ENCODE data around the gene VTA1. TPM values are rescaled to one million over a fixed set of nuclear protein-coding genes. Genes with fewer than 3 reads are reported as not detected.
"Not testable (repeated sequence)": the region's sequence is repeated elsewhere in the genome, so short reads cannot be mapped to it uniquely, and the experiment has no call there.

Gene VTA1
- polyA plus RNA-seq, 4 donors: 74.6 to 90.1 (median 84.2) TPM

- DNase-seq (ENCODE audit: low read depth in 4 of 4, low spot score in 3 of 4): no peak
Observed at GRCh38 chr6:142223938-142224337, 76.9 kb downstream of the VTA1 start.

GRCh38 chr6:142225115-142225514 lies 78.1 kb downstream of the VTA1 start:
- no peak for DNase-seq (ENCODE audit: low read depth in 4 of 4, low spot score in 3 of 4)

GRCh38 chr6:142225552-142225951 lies 78.5 kb downstream of the VTA1 start:
- no peak for DNase-seq (ENCODE audit: low read depth in 4 of 4, low spot score in 3 of 4)

- DNase-seq (ENCODE audit: low read depth in 4 of 4, low spot score in 3 of 4): no peak
Observed at GRCh38 chr6:142226731-142227130, 79.7 kb downstream of the VTA1 start.

- DNase-seq (ENCODE audit: low read depth in 4 of 4, low spot score in 3 of 4): not testable (repeated sequence)
Observed at GRCh38 chr6:142229518-142230270, 82.6 kb downstream of the VTA1 start.

GRCh38 chr6:142232206-142233044 lies 85.4 kb downstream of the VTA1 start:
- DNase-seq (ENCODE audit: low read depth in 4 of 4, low spot score in 3 of 4): peak in 3 of 4 donors; percentile 22 to 50 (median 48)

GRCh38 chr6:142233945-142234682 lies 87.1 kb downstream of the VTA1 start:
- DNase-seq (ENCODE audit: low read depth in 4 of 4, low spot score in 3 of 4): no peak

GRCh38 chr6:142235272-142235671 lies 88.2 kb downstream of the VTA1 start:
- no peak for DNase-seq (ENCODE audit: low read depth in 4 of 4, low spot score in 3 of 4)

- DNase-seq (ENCODE audit: low read depth in 4 of 4, low spot score in 3 of 4): no peak
Observed at GRCh38 chr6:142235791-142236190, 88.7 kb downstream of the VTA1 start.

- DNase-seq (ENCODE audit: low read depth in 4 of 4, low spot score in 3 of 4): no peak
Observed at GRCh38 chr6:142236691-142237090, 89.6 kb downstream of the VTA1 start.

- DNase-seq (ENCODE audit: low read depth in 4 of 4, low spot score in 3 of 4): no peak
Observed at GRCh38 chr6:142238881-142239280, 91.8 kb downstream of the VTA1 start.

- DNase-seq (ENCODE audit: low read depth in 4 of 4, low spot score in 3 of 4): no peak
Observed at GRCh38 chr6:142240179-142240578, 93.1 kb downstream of the VTA1 start.

- DNase-seq (ENCODE audit: low read depth in 4 of 4, low spot score in 3 of 4): no peak
Observed at GRCh38 chr6:142241061-142241460, 94.0 kb downstream of the VTA1 start.

- no peak for DNase-seq (ENCODE audit: low read depth in 4 of 4, low spot score in 3 of 4)
Observed at GRCh38 chr6:142242269-142242668, 95.2 kb downstream of the VTA1 start.

GRCh38 chr6:142246960-142247359 lies 99.9 kb downstream of the VTA1 start:
- no peak for DNase-seq (ENCODE audit: low read depth in 4 of 4, low spot score in 3 of 4)

GRCh38 chr6:142249266-142249665 lies 102.2 kb downstream of the VTA1 start:
- no peak for DNase-seq (ENCODE audit: low read depth in 4 of 4, low spot score in 3 of 4)

- no peak for DNase-seq (ENCODE audit: low read depth in 4 of 4, low spot score in 3 of 4)
Observed at GRCh38 chr6:142251930-142252445, 104.9 kb downstream of the VTA1 start.

- DNase-seq (ENCODE audit: low read depth in 4 of 4, low spot score in 3 of 4): no peak
Observed at GRCh38 chr6:142254513-142254912, 107.5 kb downstream of the VTA1 start.

GRCh38 chr6:142255785-142256184 lies 108.7 kb downstream of the VTA1 start:
- no peak for DNase-seq (ENCODE audit: low read depth in 4 of 4, low spot score in 3 of 4)

GRCh38 chr6:142258305-142258704 lies 111.2 kb downstream of the VTA1 start:
- DNase-seq (ENCODE audit: low read depth in 4 of 4, low spot score in 3 of 4): no peak

- no peak for DNase-seq (ENCODE audit: low read depth in 4 of 4, low spot score in 3 of 4)
Observed at GRCh38 chr6:142258757-142259156, 111.7 kb downstream of the VTA1 start.

Data from right renal pelvis (tissue), 4 donors.